GM18868 (cell line): ENCODE results near the gene CD200.
"Not testable (repeated sequence)": the region's sequence is repeated elsewhere in the genome, so short reads cannot be mapped to it uniquely, and the experiment has no call there.

Experiments
- ATAC-seq: cut with Tn5 transposase; IDR thresholded peaks from one replicate; pipeline ENCODE4 v1.9.1; 2021; ENCODE audit warnings: mild to moderate bottlenecking, moderate library complexity; ENCODE audit not compliant: unreplicated experiment

The CD200 gene

GRCh38 chr3:112382543-112383160 lies 49.7 kb downstream of the CD200 start:
- no peak for ATAC-seq

GRCh38 chr3:112384769-112385168 lies 51.8 kb downstream of the CD200 start:
- no peak for ATAC-seq

GRCh38 chr3:112388972-112389371 lies 56.0 kb downstream of the CD200 start:
- ATAC-seq = no peak

GRCh38 chr3:112389961-112390360 lies 57.0 kb downstream of the CD200 start:
- ATAC-seq = no peak

GRCh38 chr3:112390783-112391641 lies 58.1 kb downstream of the CD200 start:
- ATAC-seq = peak; percentile 70

- peak; percentile 14 for ATAC-seq
Observed at GRCh38 chr3:112391648-112392047, 58.7 kb downstream of the CD200 start.

GRCh38 chr3:112392393-112393359 lies 59.7 kb downstream of the CD200 start:
- ATAC-seq = no peak

- ATAC-seq = no peak
Observed at GRCh38 chr3:112393360-112393728, 60.4 kb downstream of the CD200 start.

- no peak for ATAC-seq
Observed at GRCh38 chr3:112394003-112394640, 61.2 kb downstream of the CD200 start.

- no peak for ATAC-seq
Observed at GRCh38 chr3:112395181-112395895, 62.4 kb downstream of the CD200 start.

- no peak for ATAC-seq
Observed at GRCh38 chr3:112395896-112396290, 62.9 kb downstream of the CD200 start.

GRCh38 chr3:112397556-112397955 lies 64.6 kb downstream of the CD200 start:
- no peak for ATAC-seq

GRCh38 chr3:112399064-112399463 lies 66.1 kb downstream of the CD200 start:
- no peak for ATAC-seq

GRCh38 chr3:112399554-112399953 lies 66.6 kb downstream of the CD200 start:
- ATAC-seq = not testable (repeated sequence)

- ATAC-seq = not testable (repeated sequence)
Observed at GRCh38 chr3:112400317-112400716, 67.4 kb downstream of the CD200 start.

GRCh38 chr3:112401617-112402016 lies 68.7 kb downstream of the CD200 start:
- no peak for ATAC-seq

- ATAC-seq = no peak
Observed at GRCh38 chr3:112403103-112403502, 70.1 kb downstream of the CD200 start.

- not testable (repeated sequence) for ATAC-seq
Observed at GRCh38 chr3:112404924-112405549, 72.1 kb downstream of the CD200 start.

GRCh38 chr3:112405845-112406244 lies 72.9 kb downstream of the CD200 start:
- peak; percentile 46 for ATAC-seq
